GM23338 (cell line): ENCODE measurements around the gene MYMX.

Experiments used
- CREB1 ChIP-seq: fragments of 250-450 bp; sonication (Bioruptor Pico); IDR thresholded peaks from 2 replicates; pipeline ENCODE4 v1.5.0; 2020; ENCODE audit warnings: low read depth, mild to moderate bottlenecking, moderate library complexity
- ETS1 ChIP-seq: IDR thresholded peaks from 2 replicates; pipeline ENCODE4 v1.6.1; 2016; ENCODE audit warnings: antibody characterized with exemption
- EZH2 ChIP-seq: fragments of 200-600 bp; sonication (generic); IDR thresholded peaks from one replicate; pipeline ENCODE4 v1.8.0; 2017; ENCODE audit warnings: antibody characterized with exemption, mild to moderate bottlenecking, low read depth; ENCODE audit not compliant: unreplicated experiment
- EZH2phosphoT487 ChIP-seq: fragments of 200-600 bp; sonication (generic); IDR thresholded peaks from one replicate; pipeline ENCODE4 v1.8.1; 2018; ENCODE audit warnings: antibody characterized with exemption; ENCODE audit not compliant: unreplicated experiment
- JUNB ChIP-seq: IDR thresholded peaks from one replicate; pipeline ENCODE4 v1.6.1; 2016; ENCODE audit warnings: antibody characterized with exemption; ENCODE audit not compliant: unreplicated experiment
- NANOG ChIP-seq: IDR thresholded peaks from 2 replicates; pipeline ENCODE4 v1.6.1; 2016; ENCODE audit warnings: antibody characterized with exemption, borderline replicate concordance
- POLR2AphosphoS5 ChIP-seq: IDR thresholded peaks from 2 replicates; pipeline ENCODE4 v1.6.1; 2016; ENCODE audit warnings: antibody characterized with exemption, low read depth
- STAT1 ChIP-seq: IDR thresholded peaks from one replicate; pipeline ENCODE4 v1.6.1; 2016; ENCODE audit warnings: antibody characterized with exemption; ENCODE audit not compliant: unreplicated experiment
- ZNF114 ChIP-seq: fragments of 250-450 bp; sonication (Bioruptor Pico); IDR thresholded peaks from 2 replicates; pipeline ENCODE4 v1.5.0; 2020; ENCODE audit warnings: mild to moderate bottlenecking, moderate library complexity
- ZNF331 ChIP-seq: fragments of 250-450 bp; sonication (Bioruptor Pico); IDR thresholded peaks from 2 replicates; pipeline ENCODE4 v1.5.0; 2020; ENCODE audit warnings: low read depth, mild to moderate bottlenecking, moderate library complexity
- ZNF462 ChIP-seq: fragments of 250-450 bp; sonication (Bioruptor Pico); IDR thresholded peaks from 2 replicates; pipeline ENCODE4 v1.5.0; 2020; ENCODE audit warnings: mild to moderate bottlenecking, moderate library complexity
- TF ChIP-seq, protein P1 (sequence below): IDR thresholded peaks from one replicate; pipeline ENCODE4 v1.6.1; 2018; ENCODE audit warnings: antibody characterized with exemption; ENCODE audit not compliant: unreplicated experiment
- TF ChIP-seq, protein P2 (sequence below), 2 experiments: fragments of 200-600 bp in 1 of 2; sonication (generic) in 1 of 2; conservative IDR thresholded peaks; 2 replicates each; pipeline versions ENCODE4 v1.5.1 to v1.6.1; 2016 to 2017; ENCODE audit warnings: antibody characterized with exemption in 2 of 2, low read depth in 2 of 2, mild to moderate bottlenecking in 2 of 2, moderate library complexity in 1 of 2

GRCh38 chr6:44172731-44173500 is 43.8 kb upstream of the MYMX start:
- TF ChIP-seq, protein P1, sequence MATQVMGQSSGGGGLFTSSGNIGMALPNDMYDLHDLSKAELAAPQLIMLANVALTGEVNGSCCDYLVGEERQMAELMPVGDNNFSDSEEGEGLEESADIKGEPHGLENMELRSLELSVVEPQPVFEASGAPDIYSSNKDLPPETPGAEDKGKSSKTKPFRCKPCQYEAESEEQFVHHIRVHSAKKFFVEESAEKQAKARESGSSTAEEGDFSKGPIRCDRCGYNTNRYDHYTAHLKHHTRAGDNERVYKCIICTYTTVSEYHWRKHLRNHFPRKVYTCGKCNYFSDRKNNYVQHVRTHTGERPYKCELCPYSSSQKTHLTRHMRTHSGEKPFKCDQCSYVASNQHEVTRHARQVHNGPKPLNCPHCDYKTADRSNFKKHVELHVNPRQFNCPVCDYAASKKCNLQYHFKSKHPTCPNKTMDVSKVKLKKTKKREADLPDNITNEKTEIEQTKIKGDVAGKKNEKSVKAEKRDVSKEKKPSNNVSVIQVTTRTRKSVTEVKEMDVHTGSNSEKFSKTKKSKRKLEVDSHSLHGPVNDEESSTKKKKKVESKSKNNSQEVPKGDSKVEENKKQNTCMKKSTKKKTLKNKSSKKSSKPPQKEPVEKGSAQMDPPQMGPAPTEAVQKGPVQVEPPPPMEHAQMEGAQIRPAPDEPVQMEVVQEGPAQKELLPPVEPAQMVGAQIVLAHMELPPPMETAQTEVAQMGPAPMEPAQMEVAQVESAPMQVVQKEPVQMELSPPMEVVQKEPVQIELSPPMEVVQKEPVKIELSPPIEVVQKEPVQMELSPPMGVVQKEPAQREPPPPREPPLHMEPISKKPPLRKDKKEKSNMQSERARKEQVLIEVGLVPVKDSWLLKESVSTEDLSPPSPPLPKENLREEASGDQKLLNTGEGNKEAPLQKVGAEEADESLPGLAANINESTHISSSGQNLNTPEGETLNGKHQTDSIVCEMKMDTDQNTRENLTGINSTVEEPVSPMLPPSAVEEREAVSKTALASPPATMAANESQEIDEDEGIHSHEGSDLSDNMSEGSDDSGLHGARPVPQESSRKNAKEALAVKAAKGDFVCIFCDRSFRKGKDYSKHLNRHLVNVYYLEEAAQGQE = no peak
- TF ChIP-seq, protein P2, sequence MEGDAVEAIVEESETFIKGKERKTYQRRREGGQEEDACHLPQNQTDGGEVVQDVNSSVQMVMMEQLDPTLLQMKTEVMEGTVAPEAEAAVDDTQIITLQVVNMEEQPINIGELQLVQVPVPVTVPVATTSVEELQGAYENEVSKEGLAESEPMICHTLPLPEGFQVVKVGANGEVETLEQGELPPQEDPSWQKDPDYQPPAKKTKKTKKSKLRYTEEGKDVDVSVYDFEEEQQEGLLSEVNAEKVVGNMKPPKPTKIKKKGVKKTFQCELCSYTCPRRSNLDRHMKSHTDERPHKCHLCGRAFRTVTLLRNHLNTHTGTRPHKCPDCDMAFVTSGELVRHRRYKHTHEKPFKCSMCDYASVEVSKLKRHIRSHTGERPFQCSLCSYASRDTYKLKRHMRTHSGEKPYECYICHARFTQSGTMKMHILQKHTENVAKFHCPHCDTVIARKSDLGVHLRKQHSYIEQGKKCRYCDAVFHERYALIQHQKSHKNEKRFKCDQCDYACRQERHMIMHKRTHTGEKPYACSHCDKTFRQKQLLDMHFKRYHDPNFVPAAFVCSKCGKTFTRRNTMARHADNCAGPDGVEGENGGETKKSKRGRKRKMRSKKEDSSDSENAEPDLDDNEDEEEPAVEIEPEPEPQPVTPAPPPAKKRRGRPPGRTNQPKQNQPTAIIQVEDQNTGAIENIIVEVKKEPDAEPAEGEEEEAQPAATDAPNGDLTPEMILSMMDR (conservative IDR thresholded peaks at IDR 0.05; ENCODE audit: low read depth in 2 of 2) = peak; percentile 96 to 97
- TF ChIP-seq CREB1 (no peak), POLR2AphosphoS5 (no peak), EZH2phosphoT487 (no peak), EZH2 (no peak), STAT1 (no peak), JUNB (no peak), ZNF331 (CRISPR knock-in tag) (no peak), ZNF114 (CRISPR knock-in tag) (no peak), ETS1 (no peak), NANOG (no peak), ZNF462 (no peak)
